Suppressor macrophage treated with lipopolysaccharide for 4 hours (primary cell): Measurements from ENCODE around the gene ROR2.
"Not testable (repeated sequence)": the region's sequence is repeated elsewhere in the genome, so short reads cannot be mapped to it uniquely, and the experiment has no call there.

Source experiments
- DNase-seq: peaks from one replicate; pipeline ENCODE4 v3.0.0-alpha.2; 2020

ROR2 gene

DNA sequence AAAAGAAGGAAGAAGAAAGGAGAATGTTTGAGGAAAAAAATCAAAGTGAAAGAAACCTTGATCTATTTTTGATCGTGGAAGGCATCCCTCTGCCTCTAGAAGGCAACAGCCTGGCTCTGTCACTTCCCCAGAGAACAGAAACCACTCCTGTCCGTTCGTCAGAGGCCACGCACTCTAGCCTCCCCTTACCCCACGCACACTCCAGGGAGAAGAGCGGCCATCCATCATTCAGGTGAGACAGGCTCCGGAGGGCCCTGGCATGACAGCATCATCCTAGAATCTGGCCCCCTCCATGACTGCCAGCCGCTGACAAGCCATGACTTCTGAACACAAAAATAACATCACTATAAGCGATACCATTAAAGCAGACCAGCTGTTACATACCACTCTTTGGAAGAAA lies 135.8 kb downstream of the ROR2 start:
- DNase-seq, result no peak

DNA sequence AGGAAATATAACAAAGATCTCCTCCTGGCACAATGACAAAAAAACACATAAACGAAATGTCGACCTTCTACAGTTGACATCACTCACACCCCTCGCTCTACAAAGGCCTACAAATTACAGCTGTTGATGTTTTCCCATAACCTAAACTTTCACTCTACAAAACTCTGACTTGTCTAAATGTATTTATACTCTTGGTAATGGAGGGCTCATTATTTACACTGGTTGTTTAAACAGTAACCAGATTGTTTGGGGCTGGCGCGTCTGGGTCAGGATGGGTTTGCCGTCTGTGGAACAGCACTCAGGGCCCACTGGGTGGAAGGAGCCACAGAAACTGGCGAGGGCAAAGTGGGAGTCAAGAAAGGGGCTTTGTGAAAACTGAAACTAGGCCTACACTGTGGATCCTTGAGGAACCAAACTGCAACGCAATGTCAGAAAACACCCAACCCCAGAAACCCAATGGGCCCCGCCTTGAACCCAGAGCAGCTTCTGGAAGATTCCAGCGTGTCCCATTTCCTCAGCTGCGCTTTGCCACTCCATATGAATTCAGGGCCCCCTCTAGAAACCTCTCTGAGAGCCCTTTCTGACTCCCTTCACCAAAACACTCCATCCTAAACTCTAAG lies 136.7 kb downstream of the ROR2 start:
- no peak for DNase-seq

- DNase-seq, result no peak
These were observed 137.8 kb downstream of the ROR2 start for GRCh38 chr9:91812191-91812590.

GRCh38 chr9:91811024-91811909 lies 138.8 kb downstream of the ROR2 start:
- DNase-seq, result no peak

DNA sequence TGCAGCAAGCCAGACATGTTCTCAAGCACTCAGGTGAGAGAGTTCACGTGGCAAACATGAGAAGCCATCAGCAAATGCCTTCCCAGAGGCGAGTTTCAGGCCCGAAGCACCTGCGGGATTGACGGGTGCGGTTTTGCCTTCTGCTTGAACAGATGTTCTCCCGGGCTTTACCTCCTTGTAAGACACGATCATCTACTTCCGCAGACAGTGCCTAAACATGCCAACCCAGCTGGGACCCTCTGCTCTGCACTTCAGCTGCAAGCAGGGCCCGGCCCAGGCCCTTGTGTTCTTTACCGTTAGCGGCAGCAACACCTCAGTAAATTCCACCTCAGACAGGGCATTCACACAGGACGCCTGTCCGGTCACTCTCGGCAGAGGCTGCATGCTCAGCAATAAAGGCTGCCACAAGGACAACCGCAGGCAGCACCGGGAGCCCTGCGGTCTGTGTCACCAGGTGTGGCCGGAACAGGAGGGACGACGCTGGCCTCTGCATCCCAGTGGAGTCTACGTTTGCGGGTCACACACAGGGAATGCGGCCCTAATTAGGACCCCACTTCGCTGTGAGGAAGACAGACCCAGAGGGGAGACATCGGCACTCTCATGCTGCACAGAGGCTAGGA lies 139.6 kb downstream of the ROR2 start:
- no peak for DNase-seq

- no peak for DNase-seq
These were observed 140.3 kb downstream of the ROR2 start for GRCh38 chr9:91809581-91810285.

DNA sequence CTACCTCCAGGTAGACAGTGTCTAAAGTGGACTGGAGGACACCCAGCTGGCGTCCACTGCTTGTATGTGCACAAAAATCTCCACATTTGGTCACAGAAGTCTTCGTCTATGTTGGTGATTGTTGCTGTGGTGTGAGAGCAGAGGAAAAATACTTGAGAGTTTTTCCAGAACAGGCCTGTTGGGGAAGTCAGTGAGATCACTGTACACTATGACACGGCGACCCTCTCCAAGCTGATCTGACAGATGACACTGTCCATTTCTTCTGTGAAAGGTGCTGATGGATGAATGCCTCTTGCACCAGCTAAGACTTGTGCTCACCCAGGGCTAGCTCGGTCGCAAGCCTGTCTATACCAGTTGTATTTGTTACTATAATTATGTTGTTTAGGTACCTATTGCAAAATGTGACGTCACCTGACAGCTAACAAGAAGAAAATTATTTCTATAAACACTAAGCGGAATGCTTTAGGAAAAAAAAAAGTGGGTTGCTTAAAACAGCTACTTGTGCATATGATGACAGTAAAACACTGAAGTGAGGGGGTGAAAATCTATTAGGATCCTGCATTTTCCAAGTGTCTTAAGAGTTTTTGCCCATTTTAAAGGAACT lies 142.3 kb downstream of the ROR2 start:
- DNase-seq, result no peak

DNA sequence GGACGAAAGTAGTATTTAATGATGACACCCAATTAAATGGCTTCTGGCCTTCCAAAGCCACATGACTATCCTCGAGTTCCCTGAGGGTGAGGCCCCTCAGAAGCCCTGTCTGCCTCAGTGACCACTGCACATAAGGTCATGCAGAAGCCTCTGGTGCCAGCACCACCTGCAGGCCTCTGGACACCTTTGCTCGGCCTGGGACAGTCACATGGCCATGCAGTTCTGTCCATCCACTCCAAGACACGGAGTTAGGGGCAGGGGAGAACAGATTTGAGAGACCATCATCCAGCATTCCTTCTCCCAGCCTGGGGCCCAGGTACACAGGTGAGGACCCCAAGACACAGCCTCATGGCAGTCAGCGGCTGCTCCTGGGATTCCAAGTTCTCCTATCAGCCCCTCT lies 145.0 kb downstream of the ROR2 start:
- no peak for DNase-seq

DNA sequence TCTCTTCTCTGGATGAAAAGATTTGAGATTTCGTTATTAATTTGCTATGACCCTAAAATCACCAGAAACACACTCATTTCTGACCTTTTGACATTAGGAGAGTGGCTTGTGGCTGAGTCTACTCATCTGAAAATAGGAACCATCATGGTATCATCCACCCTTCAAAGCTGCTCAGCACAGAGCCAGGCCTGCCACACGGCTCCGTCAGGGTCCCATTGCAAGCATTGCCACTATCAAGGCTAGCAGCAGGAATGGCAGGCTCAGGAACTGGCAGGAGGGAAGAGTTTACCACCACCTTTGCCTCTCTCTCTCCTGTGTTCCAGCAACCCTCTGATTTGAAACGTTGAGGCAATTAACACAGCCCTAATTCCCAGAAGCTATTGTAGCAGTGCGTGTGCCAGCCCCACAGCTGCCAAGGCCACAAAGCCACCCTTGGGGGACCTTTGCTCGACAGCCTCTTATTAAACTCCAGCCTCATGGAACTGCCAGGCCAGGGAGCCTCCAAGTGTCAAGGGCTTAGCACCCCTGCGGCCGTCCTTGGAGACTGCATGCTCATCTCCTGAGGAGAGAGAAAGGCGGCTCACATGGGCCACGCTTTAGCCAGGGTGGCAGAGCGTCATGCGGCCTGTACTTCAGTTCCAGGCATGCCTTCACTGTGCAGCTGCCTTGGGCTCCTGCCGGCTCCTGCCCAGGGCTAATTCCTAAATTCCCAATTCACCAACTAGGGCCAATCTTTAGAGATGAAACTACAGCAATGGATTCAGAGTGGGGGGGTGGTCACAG lies 145.9 kb downstream of the ROR2 start:
- DNase-seq, result no peak

GRCh38 chr9:91803151-91803940 lies 146.7 kb downstream of the ROR2 start:
- no peak for DNase-seq

DNA sequence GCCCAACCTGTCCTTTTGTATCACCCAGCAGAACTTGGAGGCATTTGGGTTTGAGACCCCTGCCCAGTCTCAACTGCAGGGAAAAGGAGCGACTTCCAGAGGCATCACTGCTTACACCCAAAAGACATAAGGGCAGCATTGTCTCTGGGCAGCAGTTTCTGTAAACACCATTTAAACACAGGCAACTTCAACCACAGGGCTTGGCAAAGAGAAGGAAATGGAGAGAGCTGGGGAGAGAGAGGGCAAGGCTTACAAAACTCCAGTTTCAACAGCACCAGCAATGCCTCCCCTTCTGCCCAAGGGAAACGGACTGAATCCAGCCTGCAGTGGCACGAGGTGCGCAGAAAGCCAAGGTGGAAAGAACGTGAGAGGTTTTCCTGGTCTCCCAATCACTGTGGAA lies 147.6 kb downstream of the ROR2 start:
- DNase-seq, result no peak

DNA sequence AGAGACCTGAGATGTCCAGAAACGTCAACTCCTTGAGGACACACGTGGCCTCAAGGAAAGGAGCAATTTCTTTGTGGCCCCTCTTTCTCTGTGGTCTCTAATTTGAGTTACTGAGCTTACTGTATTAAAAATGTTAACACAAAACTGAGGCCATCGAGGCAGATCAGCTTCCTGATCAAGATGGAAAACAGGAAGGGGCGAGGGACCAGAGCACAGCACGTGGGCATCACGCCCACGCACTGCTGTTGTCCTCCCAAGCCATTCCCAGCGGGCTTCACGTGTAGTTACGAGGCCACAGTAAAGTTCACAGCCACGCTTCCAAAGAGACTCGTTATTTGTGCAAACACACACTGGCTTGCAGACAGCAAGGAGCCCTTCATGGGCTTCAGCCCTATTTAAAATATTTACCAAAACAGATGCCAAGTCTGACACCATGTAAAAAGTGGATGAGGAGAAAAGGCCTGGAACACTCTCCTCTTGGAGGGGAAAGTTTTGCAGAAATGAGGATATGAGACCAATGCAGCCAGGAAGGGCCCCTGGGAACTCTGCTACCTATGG lies 149.5 kb downstream of the ROR2 start:
- no peak for DNase-seq

GRCh38 chr9:91799113-91799744 lies 150.8 kb downstream of the ROR2 start:
- DNase-seq, result no peak

- DNase-seq, result not testable (repeated sequence)
These were observed 151.5 kb downstream of the ROR2 start for GRCh38 chr9:91798273-91799112.

- not testable (repeated sequence) for DNase-seq
These were observed 152.5 kb downstream of the ROR2 start for GRCh38 chr9:91797517-91797916.

DNA sequence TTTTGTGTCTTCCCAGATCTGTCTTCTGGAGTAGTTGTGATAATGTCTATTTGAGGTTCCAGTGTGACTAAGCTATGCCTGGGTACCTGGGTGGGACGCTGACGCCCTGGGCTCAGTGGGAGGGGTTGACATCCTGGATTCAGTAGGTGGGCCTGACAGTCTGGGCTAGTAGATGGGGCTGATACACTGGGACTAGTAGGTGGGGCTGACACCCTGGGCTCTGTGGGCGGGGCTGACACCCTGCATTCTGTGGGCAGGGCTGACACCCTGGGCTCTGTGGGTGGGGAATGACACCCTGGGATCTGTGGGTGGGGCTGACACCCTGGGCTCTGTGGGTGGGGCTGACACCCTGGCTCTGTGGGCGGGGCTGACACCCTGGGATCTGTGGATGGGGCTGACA lies 153.5 kb downstream of the ROR2 start:
- DNase-seq, result not testable (repeated sequence)

DNA sequence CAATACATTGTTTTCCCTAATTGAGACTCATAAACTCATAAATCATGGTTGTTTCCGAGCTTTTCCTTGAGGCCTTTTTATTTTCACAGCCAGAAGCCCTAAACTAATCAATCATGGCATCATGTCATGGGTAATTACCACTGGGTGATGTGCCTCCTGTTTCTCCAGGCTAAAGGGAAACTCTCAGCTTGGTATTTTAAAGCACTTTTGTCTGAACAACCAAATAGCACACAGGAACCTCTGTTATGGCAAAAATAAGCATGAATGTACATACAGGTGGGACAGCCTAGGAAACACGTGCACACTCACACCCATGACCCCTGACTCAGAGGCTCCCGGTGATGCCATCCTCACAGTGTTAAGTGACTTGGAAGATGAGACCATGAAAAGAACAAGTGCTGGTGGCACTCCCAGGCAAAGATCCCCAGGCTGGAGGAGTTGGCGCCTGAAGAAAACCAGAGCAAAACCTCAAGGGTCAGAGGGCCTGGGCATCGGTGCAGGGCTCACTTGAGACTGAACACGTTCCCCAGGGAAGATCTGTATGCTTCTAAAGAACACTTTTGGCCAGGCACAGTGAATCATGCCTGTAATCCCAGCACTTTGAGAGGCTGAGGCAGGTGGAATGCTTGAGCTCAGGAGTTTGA lies 154.3 kb downstream of the ROR2 start:
- no peak for DNase-seq

DNA sequence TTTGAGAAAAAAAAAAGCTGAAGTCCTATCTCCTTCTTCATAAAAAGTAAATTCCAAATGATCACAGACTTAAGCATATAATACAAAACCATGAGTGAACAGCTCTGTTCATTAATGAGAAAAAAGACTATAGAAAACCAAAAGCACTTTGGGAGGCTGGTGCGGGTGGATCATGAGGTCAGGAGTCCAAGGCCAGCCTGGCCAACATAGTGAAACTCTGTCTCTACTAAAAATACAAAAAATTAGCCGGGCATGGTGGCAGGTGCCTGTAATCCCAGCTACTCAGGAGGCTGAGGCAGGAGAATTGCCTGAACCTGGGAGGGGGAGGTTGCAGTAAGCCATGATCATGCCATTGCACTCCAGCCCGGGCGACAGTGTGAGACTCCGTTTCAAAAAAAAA lies 156.7 kb downstream of the ROR2 start:
- not testable (repeated sequence) for DNase-seq

- DNase-seq, result no peak
These were observed 159.1 kb downstream of the ROR2 start for GRCh38 chr9:91790917-91791316.
